GM19324 (cell line): ENCODE data around the gene PA2G4.

ENCODE experiments used
- ATAC-seq: cut with Tn5 transposase; IDR thresholded peaks from one replicate; pipeline ENCODE4 v1.9.1; 2021; ENCODE audit warnings: mild to moderate bottlenecking, moderate library complexity; ENCODE audit not compliant: unreplicated experiment, low FRiP score

Gene PA2G4

DNA sequence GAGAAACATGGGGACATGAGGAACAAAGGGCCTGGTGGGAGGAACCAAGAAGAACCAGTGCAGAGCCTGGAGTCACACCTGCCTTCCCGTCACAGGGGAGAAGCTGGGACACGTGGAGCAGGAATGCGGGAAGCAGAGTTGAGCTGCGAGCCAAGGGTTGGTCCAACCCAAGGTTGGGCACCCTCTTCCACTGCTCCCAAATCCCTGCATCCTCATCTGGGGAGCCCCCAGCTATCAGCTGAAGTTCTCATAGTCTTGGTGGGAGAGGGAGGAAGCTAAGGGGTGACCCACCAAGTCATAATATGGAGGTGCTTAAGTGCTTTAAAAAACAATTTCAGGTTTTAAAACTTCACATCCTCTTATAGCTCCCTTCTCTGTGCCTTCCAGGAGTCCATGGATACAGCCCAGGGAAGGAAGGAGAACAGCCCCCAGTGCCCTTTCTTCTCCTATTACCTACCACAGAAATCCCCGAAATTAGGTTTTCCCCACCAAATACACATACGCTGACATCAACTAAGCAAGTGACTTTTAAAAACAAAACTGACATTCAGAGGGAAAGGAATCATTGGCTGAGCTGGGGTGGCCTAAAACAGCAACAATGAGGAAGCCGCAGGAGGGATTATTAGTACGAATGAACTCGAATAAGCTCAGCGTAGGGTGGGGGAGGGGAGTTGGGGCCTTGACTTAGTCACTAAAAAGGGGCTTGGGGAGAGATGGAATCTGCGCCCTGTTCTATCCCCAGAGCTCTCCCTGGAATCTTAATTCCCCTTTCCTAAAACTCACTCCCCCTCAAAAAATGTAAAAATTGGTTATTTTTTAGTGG, 58.3 kb downstream of the PA2G4 start:
- ATAC-seq, result no peak
